ENCODE measurements around the gene ZNF407.

The ZNF407 gene

DNA sequence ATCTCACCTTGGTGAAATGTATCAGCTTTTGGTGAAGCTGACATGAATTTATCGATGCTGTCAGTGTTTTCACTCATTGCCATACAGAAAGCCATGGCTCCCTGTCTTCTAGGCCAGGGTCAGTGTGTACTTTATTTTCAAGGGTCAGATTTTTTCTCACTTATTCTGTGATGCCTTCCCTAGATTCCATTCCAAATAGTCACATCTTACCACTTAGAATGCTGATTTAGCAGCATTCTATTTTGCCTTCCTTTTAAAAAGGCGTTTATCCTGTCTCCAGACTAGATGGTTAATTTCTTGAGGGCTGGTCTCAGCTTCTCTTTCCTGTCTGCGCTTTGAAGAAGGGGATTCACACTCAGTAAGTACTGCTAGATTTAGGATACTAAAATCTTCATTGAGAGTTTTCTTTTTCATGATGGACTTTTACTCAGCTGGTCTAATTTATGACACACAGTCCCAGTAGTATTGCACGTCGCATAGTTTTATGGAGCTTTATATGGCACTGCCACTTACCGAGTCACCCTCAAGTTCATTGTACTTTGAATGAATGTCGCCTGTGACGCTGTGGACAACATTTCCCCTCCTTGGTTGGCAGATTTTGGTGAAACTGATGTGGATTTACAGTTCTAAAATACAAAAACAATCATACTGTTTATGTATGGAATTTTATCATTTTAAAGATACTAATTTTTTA, 194.0 kb downstream of the ZNF407 start:
- no peak for DNase-seq (ENCODE audit: low read depth)

GRCh38 chr18:74793746-74794145, 196.1 kb downstream of the ZNF407 start:
- DNase-seq (ENCODE audit: low read depth), result no peak

- DNase-seq (ENCODE audit: low read depth), result no peak
Observed at GRCh38 chr18:74795751-74796150, 198.1 kb downstream of the ZNF407 start.

DNA sequence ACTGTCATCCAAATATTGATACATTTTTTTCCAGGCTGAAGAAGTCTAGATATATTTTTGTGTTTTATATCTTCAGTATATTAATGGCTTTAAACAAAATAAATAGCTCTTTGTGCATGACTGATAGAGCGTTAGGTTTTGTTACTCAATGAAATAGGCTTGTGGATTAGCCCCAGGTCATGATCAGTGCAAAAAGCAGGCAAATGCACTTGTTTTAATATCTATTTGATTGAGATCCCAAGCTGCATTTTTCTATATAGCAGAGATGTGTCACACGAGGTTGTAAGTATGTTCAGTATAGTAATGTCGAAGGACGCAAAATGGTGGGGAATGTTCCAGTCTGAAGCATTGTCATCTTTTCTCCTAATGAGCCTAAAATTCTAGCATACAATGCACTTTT, 198.5 kb downstream of the ZNF407 start:
- no peak for DNase-seq (ENCODE audit: low read depth)

DNA sequence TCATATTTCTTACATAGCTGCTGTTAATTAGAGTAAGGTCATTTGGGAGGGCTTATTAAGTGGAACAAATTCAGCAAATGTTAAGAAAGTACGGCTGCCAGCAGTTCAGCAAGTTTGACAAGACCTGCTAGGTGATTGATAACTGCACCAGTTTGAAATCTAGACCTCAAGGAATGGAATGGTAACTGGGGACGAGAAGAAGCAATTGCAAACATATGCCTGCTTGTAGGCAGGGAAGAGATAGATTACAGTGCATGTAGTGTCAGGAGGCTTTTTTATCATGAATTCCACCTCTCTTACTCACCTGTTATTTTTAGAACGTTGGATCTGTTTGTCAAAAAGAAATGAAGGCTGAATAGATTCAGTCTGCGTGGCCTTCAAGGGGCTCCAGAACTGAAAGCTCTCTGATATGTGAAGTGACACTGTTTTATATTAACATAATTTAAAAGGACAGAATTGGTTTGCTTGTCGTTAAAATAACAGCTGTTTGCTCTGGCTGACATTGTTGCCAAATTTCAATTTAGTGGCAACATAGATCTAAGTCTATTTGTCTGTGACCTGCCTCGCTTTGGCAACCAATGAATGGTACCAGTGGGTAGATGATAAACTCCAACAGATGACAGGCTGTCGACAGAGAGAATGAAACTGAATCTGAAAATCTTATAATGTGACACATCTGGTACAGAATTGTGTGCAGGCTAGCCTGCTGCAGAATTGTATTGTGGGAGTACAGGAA, 199.3 kb downstream of the ZNF407 start:
- DNase-seq (ENCODE audit: low read depth), result no peak

DNA sequence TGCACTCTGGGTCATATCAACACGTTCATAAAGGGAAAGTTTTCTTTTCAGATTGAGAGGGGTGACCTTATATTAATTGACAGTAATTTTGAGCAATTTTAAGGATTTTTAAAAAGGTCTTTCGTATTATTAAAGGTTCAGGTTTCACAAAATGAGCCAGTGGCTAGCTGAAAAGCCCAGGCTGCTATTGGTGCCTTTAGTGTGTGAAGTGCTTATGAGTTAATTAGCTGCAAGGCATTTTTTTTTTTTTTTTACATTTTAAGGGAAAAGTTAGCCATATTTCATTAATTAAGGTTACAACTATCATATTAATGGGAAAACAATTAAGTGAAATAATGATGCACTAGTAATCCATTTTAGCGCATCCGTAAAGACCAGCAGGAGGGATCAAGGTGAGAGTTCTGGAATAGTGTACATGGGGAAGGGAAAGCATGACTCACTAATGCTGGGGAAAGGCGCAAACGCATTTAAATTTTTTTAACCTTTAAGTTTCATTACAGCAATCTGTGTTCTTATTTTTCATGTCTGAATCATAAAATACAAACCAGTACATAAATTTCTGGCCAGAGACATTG, 200.0 kb downstream of the ZNF407 start:
- DNase-seq (ENCODE audit: low read depth), result no peak

GRCh38 chr18:74799542-74799941, 201.9 kb downstream of the ZNF407 start:
- no peak for DNase-seq (ENCODE audit: low read depth)

DNA sequence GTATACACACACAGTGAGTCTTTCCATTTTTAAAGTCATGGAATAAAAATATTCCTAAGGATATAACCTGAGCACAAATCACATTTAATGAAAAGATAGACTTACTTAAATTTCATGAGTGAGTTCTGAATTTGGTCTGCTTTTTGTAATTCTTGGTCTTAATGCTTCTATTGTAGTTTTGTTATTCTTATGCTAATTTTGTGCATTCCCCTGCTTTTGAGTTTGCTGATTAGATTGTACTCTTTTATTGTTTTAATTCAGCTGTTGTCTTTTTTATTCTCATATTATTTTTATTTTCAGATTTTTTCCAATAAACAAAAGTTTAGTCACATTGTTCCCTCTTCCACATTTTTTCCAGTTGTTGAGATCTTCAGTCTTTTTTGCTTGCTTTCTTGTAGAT, 202.4 kb downstream of the ZNF407 start:
- no peak for DNase-seq (ENCODE audit: low read depth)

DNA sequence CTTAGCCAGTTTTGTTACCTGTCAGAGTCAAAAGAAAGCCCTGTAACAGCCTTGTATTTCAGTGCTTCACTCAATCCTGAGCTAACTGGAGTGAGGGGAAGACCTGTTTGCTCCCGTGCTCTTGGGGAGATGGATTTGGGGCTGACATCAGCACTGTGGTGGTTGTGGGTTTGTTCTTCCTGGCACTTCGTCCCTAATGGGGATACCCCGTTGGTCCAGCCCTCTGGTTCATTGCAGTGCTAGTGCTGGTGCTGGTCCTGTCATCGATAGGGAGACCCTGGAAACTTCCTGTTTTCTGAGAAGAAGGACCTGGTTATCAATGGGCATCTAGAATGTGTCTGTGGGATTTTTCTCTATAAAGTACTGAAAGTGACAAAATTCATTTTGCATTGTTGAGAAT, 205.4 kb downstream of the ZNF407 start:
- no peak for DNase-seq (ENCODE audit: low read depth)

- no peak for DNase-seq (ENCODE audit: low read depth)
Observed at GRCh38 chr18:74803769-74804168, 206.1 kb downstream of the ZNF407 start.

GRCh38 chr18:74804677-74805076, 207.0 kb downstream of the ZNF407 start:
- DNase-seq (ENCODE audit: low read depth), result no peak

GRCh38 chr18:74806073-74806472, 208.4 kb downstream of the ZNF407 start:
- DNase-seq (ENCODE audit: low read depth), result no peak

- no peak for DNase-seq (ENCODE audit: low read depth)
Observed at GRCh38 chr18:74806700-74807416, 209.2 kb downstream of the ZNF407 start.

DNA sequence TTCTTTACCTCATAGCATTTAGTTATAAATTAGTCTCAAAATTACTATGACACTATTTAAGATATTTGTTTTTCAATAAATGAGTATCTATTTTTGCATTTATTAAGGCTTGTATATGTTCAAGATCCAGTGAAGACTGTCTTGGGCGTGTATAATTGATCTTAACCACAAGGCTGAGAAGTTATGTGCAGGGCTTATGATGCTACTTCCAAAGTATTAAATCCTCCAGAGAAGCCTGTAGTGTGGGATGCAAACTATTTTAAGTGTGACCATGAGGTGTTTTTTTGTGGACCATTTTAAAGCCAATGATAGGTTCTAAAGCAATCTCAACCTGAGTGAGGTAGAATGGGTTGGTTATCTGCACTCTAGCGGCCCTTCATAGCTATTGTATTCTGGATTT, 219.9 kb downstream of the ZNF407 start:
- DNase-seq (ENCODE audit: low read depth), result no peak

DNA sequence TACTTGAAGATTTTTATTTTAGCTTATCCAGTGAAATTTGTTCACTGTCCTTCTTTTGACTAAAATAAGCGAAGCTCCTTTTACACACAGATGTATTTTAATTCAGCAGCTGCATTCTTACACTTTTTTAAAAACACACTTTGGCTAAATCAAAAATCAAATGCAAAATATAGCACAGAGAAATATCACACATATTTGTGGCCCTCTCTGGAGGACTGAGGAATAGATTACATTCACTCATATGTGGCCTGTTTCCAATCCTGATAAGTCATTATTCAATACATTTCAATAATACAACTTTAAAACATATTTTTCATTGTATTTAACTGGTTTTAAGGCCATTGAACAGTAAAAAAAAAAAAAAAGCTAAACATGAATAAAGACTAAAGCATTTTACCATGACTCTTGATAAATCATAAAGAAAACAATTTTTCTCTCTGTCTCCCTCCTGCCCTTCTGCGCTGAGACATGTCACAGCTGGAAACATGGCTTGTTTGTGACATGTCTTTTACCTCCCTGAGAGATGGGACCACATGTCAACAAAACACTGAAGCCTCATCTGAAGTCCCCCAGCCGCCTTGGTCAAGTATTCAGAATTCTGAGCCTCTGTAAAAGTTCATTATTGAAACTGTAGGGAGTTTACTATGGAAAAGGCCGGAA, 221.0 kb downstream of the ZNF407 start:
- DNase-seq (ENCODE audit: low read depth), result no peak

GRCh38 chr18:74819433-74820059, 221.9 kb downstream of the ZNF407 start:
- DNase-seq (ENCODE audit: low read depth), result no peak

DNA sequence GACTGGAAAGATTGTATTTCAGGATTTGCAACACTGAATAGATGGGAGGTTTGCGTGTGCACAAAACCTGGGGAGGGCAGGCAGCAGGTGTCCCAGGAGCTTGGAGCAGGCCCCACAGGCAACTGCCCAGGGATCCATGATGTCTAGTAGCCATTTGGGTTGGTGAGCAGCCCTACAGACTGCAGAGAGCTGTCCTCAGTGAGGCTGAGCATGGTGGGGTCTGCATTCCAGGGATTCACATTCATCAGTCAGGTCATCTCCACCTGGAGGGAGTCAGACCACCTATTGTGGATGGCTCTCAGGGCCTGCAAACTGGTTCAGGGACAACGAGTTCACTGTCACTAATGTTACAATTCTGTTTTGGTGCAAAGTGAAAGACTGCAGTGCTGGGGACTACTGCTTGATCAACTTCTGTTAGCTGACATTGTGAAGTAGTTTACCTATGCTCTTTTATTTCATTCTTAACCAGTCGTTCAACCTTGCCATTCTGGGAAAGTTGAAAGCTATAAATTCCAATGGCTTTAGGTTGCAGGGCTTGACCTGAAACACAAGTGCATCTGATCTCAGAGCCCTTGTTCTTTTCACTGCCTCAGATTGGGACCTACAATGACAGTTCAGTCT, 222.6 kb downstream of the ZNF407 start:
- DNase-seq (ENCODE audit: low read depth), result no peak

DNA sequence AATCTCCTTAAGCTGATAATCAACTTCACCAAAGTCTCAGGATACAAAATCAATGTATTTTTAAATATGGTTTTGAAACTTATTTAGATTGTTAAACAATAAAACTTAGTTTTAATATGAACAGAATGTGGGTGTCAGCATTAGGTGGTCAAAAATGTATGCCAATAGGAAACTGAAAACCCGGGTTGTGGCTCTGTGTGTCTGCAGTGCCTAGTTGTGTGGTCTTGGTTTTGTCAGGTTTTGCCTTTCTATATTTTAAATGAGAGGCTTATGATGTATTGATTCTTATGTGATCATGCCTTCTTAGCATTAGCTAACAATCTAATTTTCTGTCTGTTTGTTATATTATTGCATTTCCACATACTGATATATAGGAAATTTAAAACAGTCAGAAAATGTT, 227.8 kb downstream of the ZNF407 start:
- DNase-seq (ENCODE audit: low read depth), result no peak

- DNase-seq (ENCODE audit: low read depth), result no peak
Observed at GRCh38 chr18:74826572-74826971, 228.9 kb downstream of the ZNF407 start.

- DNase-seq (ENCODE audit: low read depth), result no peak
Observed at GRCh38 chr18:74828200-74828599, 230.5 kb downstream of the ZNF407 start.

- no peak for DNase-seq (ENCODE audit: low read depth)
Observed at GRCh38 chr18:74831571-74832250, 234.0 kb downstream of the ZNF407 start.
